HCT116 (cell line): ENCODE data around the gene ELAPOR1. TPM values are rescaled to one million over a fixed set of nuclear protein-coding genes. Genes with fewer than 3 reads are reported as not detected.

Experiments used
- ATAC-seq: fragments of 200-7000 bp; cut with Tn5 transposase; 2 replicates; pipeline ENCODE4 v1.9.1; 2020; ENCODE audit warnings: mild to moderate bottlenecking, moderate library complexity
- BruUV-seq: library from RNA; stranded (reverse); fragments of 400-500 nt; replicated peaks from 2 replicates; lab custom pipeline; 2021; lab: Mats Ljungman, UMichigan
- CTCF ChIA-PET: fragments of 300-600 bp; sonication (Branson Sonifier 250); formaldehyde crosslinking; loops from one replicate; lab custom pipeline; 2021; ENCODE audit warnings: antibody characterized with exemption; lab: Charles Lee
- POLR2A ChIA-PET: fragments of 300-600, 350-600 bp; sonication (Branson Sonifier 250); formaldehyde crosslinking; loops from one replicate; lab custom pipeline; 2021; ENCODE audit warnings: antibody characterized with exemption; lab: Charles Lee
- RAD21 ChIA-PET, 2 experiments: fragments of 300-600 bp; sonication (Branson Sonifier 250); formaldehyde crosslinking; loops; one replicate each; lab custom pipeline; 2023; ENCODE audit warnings: low total read pairs in 2 of 2; ENCODE audit not compliant: uncharacterized antibody in 2 of 2, unreplicated experiment in 2 of 2, low non-redundant PET in 1 of 2; lab: Charles Lee
- DNase-seq: peaks from one replicate; pipeline ENCODE4 v3.0.0-alpha.2; 2010; ENCODE audit warnings: low read depth, low spot score
- H2AFZ ChIP-seq: fragments of 200-600 bp; shearing (Covaris generic), sonication (generic); 2 replicates; pipeline ENCODE4 v1.6.1; 2017; ENCODE audit warnings: low read depth, mixed run types, mixed read lengths, antibody characterized with exemption, low read length; ENCODE audit not compliant: poor library complexity, severe bottlenecking
- H3K27ac ChIP-seq: 2 replicates; pipeline ENCODE4 v1.5.1; 2012; ENCODE audit warnings: low read depth, low read length
- H3K27me3 ChIP-seq: fragments of 200-600 bp; sonication (generic); 2 replicates; pipeline ENCODE4 v1.6.1; 2016; ENCODE audit warnings: mixed run types, low read length, mixed read lengths; ENCODE audit not compliant: insufficient read depth
- H3K36me3 ChIP-seq, 2 experiments: fragments of 200-500 bp in 1 of 2; fragments of 200-600 bp in 1 of 2; sonication (Bioruptor generic) in 1 of 2; sonication (generic) in 1 of 2; 2 replicates each; pipeline versions ENCODE4 v1.5.1 to v1.6.1; 2014 to 2016; ENCODE audit warnings: low read length in 2 of 2, inconsistent platforms in 1 of 2, mixed read lengths in 1 of 2, mixed run types in 1 of 2; ENCODE audit not compliant: insufficient read depth in 2 of 2, control insufficient read depth in 1 of 2
- H3K4me1 ChIP-seq, 2 experiments: fragments of 200-600 bp in 1 of 2; sonication (generic) in 1 of 2; 2 replicates each; pipeline versions ENCODE4 v1.5.1 to v1.6.1; 2012 to 2017; ENCODE audit warnings: low read length in 2 of 2, inconsistent platforms in 1 of 2, mild to moderate bottlenecking in 1 of 2, mixed read lengths in 1 of 2, mixed run types in 1 of 2, moderate library complexity in 1 of 2; ENCODE audit not compliant: insufficient read depth in 2 of 2, control insufficient read depth in 1 of 2
- H3K4me2 ChIP-seq: fragments of 200-600 bp; sonication (generic); 2 replicates; pipeline ENCODE4 v1.6.1; 2017; ENCODE audit warnings: mixed run types, low read length, mixed read lengths
- H3K4me3 ChIP-seq, 2 experiments: fragments of 200-600 bp in 1 of 2; sonication (generic) in 1 of 2; replicated peaks in 1 of 2; 2 replicates each; pipeline ENCODE4 v1.5.1; 2011 to 2016; ENCODE audit warnings: low read length in 2 of 2, control low read depth in 1 of 2, low read depth in 1 of 2, mild to moderate bottlenecking in 1 of 2, mixed read lengths in 1 of 2, mixed run types in 1 of 2
- H3K79me2 ChIP-seq: fragments of 200-600 bp; sonication (generic); 2 replicates; pipeline ENCODE4 v1.6.1; 2017; ENCODE audit warnings: mild to moderate bottlenecking, mixed run types, low read length, moderate library complexity, mixed read lengths; ENCODE audit not compliant: insufficient read depth
- H3K9ac ChIP-seq: fragments of 200-600 bp; sonication (generic); 2 replicates; pipeline ENCODE4 v1.6.1; 2016; ENCODE audit warnings: low read length, mixed read lengths
- H3K9me2 ChIP-seq: fragments of 200-600 bp; sonication (generic), shearing (Covaris generic); 2 replicates; pipeline ENCODE4 v1.6.1; 2017; ENCODE audit warnings: mixed run types, mild to moderate bottlenecking, moderate library complexity; ENCODE audit not compliant: insufficient read depth
- H3K9me3 ChIP-seq, 2 experiments: fragments of 200-500 bp in 1 of 2; fragments of 200-600 bp in 1 of 2; sonication (Bioruptor generic) in 1 of 2; sonication (generic) in 1 of 2; 2 replicates each; pipeline ENCODE4 v1.6.1; 2014 to 2017; ENCODE audit warnings: low read length in 2 of 2, mixed read lengths in 2 of 2, inconsistent platforms in 1 of 2, low read depth in 1 of 2, mild to moderate bottlenecking in 1 of 2, mixed run types in 1 of 2, moderate library complexity in 1 of 2; ENCODE audit not compliant: control insufficient read depth in 1 of 2, insufficient read depth in 1 of 2
- H4K20me1 ChIP-seq: fragments of 200-600 bp; sonication (generic), shearing (Covaris generic); 2 replicates; pipeline ENCODE4 v1.6.1; 2017; ENCODE audit warnings: mixed run types, mild to moderate bottlenecking, moderate library complexity; ENCODE audit not compliant: insufficient read depth
- ATF3 ChIP-seq: IDR thresholded peaks from 2 replicates; pipeline ENCODE4 v1.6.1; 2012
- CBX3 ChIP-seq: IDR thresholded peaks from 2 replicates; pipeline ENCODE4 v1.6.1; 2012; ENCODE audit warnings: low read depth
- CEBPB ChIP-seq: IDR thresholded peaks from 2 replicates; pipeline ENCODE4 v1.6.1; 2012; ENCODE audit warnings: low read depth
- CTCF ChIP-seq, 3 experiments: fragments of 200-600 bp in 1 of 3; sonication (generic) in 1 of 3; IDR thresholded peaks in 2 of 3; conservative IDR thresholded peaks in 1 of 3; 2 replicates each; pipeline ENCODE4 v1.5.1; 2012 to 2017; ENCODE audit warnings: low read depth in 2 of 3, low read length in 2 of 3, antibody characterized with exemption in 1 of 3, borderline replicate concordance in 1 of 3, control low read depth in 1 of 3, mild to moderate bottlenecking in 1 of 3, mixed read lengths in 1 of 3, mixed run types in 1 of 3, moderate library complexity in 1 of 3; ENCODE audit not compliant: insufficient read depth in 1 of 3
- EGR1 ChIP-seq: IDR thresholded peaks from 2 replicates; pipeline ENCODE4 v1.6.1; 2012; ENCODE audit warnings: low read depth
- ELF1 ChIP-seq: IDR thresholded peaks from 2 replicates; pipeline ENCODE4 v1.6.1; 2012; ENCODE audit warnings: low read depth, borderline replicate concordance
- EZH2phosphoT487 ChIP-seq: fragments of 200-600 bp; IDR thresholded peaks from 2 replicates; pipeline ENCODE4 v1.6.1; 2018; ENCODE audit warnings: antibody characterized with exemption, borderline replicate concordance
- FOSL1 ChIP-seq: IDR thresholded peaks from 2 replicates; pipeline ENCODE4 v1.6.1; 2012; ENCODE audit warnings: low read depth
- JUND ChIP-seq: IDR thresholded peaks from 2 replicates; pipeline ENCODE4 v1.6.1; 2012
- MAX ChIP-seq: IDR thresholded peaks from 2 replicates; pipeline ENCODE4 v1.6.1; 2012
- POLR2A ChIP-seq: IDR thresholded peaks from 2 replicates; pipeline ENCODE4 v1.7.0; 2011; ENCODE audit warnings: borderline replicate concordance; ENCODE audit not compliant: insufficient read depth, insufficient read length; ENCODE audit errors: extremely low read depth
- POLR2AphosphoS5 ChIP-seq: IDR thresholded peaks from 2 replicates; pipeline ENCODE4 v1.6.1; 2011; ENCODE audit warnings: mild to moderate bottlenecking, low read depth, low read length, moderate library complexity
- RAD21 ChIP-seq: IDR thresholded peaks from 2 replicates; pipeline ENCODE4 v1.6.1; 2012; ENCODE audit warnings: low read depth, mild to moderate bottlenecking
- SIN3A ChIP-seq: IDR thresholded peaks from 2 replicates; pipeline ENCODE4 v1.6.1; 2012; ENCODE audit warnings: low read depth
- SP1 ChIP-seq: IDR thresholded peaks from 2 replicates; pipeline ENCODE4 v1.6.1; 2012; ENCODE audit warnings: low read depth
- SRF ChIP-seq: IDR thresholded peaks from 2 replicates; pipeline ENCODE4 v1.6.1; 2012; ENCODE audit warnings: low read depth
- YY1 ChIP-seq: IDR thresholded peaks from 2 replicates; pipeline ENCODE4 v1.6.1; 2011; ENCODE audit warnings: low read length, low read depth, moderate library complexity, mild to moderate bottlenecking; ENCODE audit not compliant: insufficient replicate concordance; ENCODE audit errors: extremely low read depth
- ZBTB33 ChIP-seq: IDR thresholded peaks from 2 replicates; pipeline ENCODE4 v1.6.1; 2011; ENCODE audit warnings: mild to moderate bottlenecking, low read length, moderate library complexity; ENCODE audit not compliant: insufficient replicate concordance; ENCODE audit errors: extremely low read depth
- ZNF274 ChIP-seq: fragments of 200-500 bp; sonication (Bioruptor generic); IDR thresholded peaks from 2 replicates; pipeline ENCODE4 v1.6.1; 2014; ENCODE audit warnings: mild to moderate bottlenecking, low read depth, low read length, inconsistent platforms
- intact Hi-C: fragments of 100-400 bp; cut with micrococcal nuclease; formaldehyde crosslinking; loops from 2 replicates; pipeline ENCODE4 v1.10.0; 2022
- total RNA-seq: library from RNA; stranded (reverse); gene quantifications from one replicate; pipeline ENCODE4 v1.2.1, GENCODE V29; 2021; ENCODE audit not compliant: unreplicated experiment

ELAPOR1 gene
- total RNA-seq, 1 experiment from 2014 or later = 0.57 TPM

GRCh38 chr1:109160071-109160840 lies 46.3 kb downstream of the ELAPOR1 start:
- no peak overlapping the region for H3K4me2 ChIP-seq
- no peak overlapping the region for H3K27ac ChIP-seq
- ChIA-PET CTCF (no interaction called here), RAD21 (no interaction called here)
- H4K20me1 ChIP-seq = no peaks in the 10 kb centered on the region
- no peak overlapping the region for H3K9ac ChIP-seq
- H3K4me1 ChIP-seq = no peaks in the 10 kb centered on the region
- BruUV-seq = no TSS peak
- H3K36me3 ChIP-seq = no peaks in the 10 kb centered on the region
- TF ChIP-seq SIN3A = no peak
- TF ChIP-seq POLR2A = no peak
- TF ChIP-seq ATF3 = no peak
- TF ChIP-seq FOSL1 = no peak
- TF ChIP-seq YY1 = no peak
- no peak for TF ChIP-seq CTCF (IDR thresholded peaks at IDR 0.05 in 2 of 3, conservative IDR thresholded peaks at IDR 0.05 in 1 of 3; ENCODE audit: borderline replicate concordance in 1 of 3, insufficient read depth in 1 of 3, low read depth in 2 of 3, low read length in 2 of 3)
- no peak for TF ChIP-seq JUND
- TF ChIP-seq ZNF274 = no peak
- no peak for TF ChIP-seq RAD21
- no peak for TF ChIP-seq CEBPB
- TF ChIP-seq ZBTB33 = no peak
- TF ChIP-seq MAX = no peak
- no peak for TF ChIP-seq ELF1
- no peak for TF ChIP-seq SRF
- TF ChIP-seq POLR2AphosphoS5 = no peak
- TF ChIP-seq EZH2phosphoT487 = no peak
- no peak for TF ChIP-seq SP1
- no peak for TF ChIP-seq CBX3
- no peak for TF ChIP-seq EGR1
- TF ChIP-seq, all 23 proteins: peak for 0
- Histone ChIP-seq H3K9me2 (no peaks in the 10 kb centered on the region), H2AFZ (no peak overlapping the region), H3K27me3 (no peaks in the 10 kb centered on the region), H3K9me3 (no peaks in the 10 kb centered on the region), H3K4me3 (no peak overlapping the region), H3K79me2 (no peaks in the 10 kb centered on the region)
- POLR2A ChIA-PET = no interaction called here
- intact Hi-C loops = no loop called here
- DNase-seq = no peak
- ATAC-seq = no peak
